NCI-H1694 treated with DMSO at 0.1 percent for 48 hours (cell line): ENCODE measurements around the gene ABCB9.
"Not testable (repeated sequence)": the region's sequence is repeated elsewhere in the genome, so short reads cannot be mapped to it uniquely, and the experiment has no call there.

Source experiments
- DNase-seq: peaks from one replicate; lab custom pipeline; 2025; lab: John Stamatoyannopoulos, UW

The ABCB9 gene

GRCh38 chr12:122963941-122964265 lies 2.4 kb downstream of the ABCB9 start:
- peak; percentile 78 for DNase-seq

DNA sequence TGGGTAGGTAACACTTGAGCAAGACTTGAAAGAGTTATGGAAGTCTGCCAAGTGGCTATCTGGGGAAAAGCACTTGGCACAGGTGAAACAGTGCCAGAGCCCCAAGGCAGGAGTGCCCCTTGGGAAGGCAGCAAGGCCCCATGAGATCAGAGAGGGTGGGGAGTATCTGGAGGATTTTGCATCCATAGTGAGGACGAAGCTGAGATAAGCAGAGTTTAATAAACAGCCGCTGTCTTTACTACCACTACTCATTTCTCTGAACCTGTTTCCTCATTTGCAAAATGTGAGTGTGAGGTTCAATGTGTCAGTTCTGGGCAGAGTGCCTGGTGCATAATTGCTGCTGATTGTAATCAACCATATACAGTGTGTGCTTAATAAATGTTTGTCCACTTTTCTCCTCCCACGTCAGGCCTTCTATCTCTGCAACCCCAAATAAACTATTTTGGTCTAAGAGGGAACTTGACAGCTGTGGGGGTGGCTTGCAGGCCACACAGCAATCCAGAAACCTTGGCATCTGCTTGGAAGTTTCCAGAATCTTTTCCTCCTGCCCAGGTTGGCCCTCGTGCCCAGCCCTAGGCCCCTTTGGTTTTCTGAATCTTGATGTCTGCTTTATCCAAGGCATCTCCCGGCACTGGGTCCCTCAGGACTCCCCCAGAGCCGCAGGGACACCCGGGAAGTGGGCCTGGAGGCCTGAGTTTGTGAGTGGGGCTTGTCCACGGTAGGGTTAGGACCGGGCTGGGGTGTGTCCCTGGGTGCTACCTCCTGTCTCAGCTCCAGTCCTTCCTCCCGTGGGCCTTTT lies 4.5 kb downstream of the ABCB9 start:
- DNase-seq = no peak

- no peak for DNase-seq
These were observed 6.1 kb downstream of the ABCB9 start for GRCh38 chr12:122960193-122960569.

- no peak for DNase-seq
These were observed 6.6 kb downstream of the ABCB9 start for GRCh38 chr12:122959566-122960192.

DNA sequence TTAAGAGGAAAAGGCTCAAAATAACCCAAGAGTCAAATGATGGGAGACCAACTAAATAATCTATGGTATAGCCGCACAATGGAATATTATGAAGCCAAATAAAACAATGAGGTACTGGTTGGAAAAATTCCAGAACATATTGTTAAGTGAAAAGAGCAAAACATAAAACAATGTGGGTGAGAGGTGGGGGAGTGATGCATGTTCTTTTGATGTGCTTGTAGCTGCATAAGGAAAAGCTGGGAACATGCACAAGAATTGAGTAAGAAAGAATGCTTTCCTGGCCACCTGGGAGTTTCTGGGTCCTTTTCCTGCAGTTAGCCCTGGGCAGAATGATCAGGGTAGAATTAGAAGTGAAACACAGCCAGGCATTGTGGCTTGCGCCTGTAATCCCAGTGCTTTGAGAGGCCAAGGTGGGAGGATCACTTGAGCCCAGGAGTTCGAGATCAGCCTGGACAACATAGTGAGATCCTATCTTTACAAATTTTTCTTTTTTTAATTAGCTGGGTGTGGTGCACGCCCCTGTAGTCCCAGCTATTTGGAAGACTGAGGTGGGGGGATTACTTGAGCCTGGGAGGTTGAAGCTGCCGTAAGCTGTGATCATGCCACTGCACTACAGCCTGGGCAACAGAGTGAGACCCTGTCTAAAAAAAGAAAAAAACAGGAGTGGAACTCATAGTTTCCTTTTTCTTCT lies 7.9 kb downstream of the ABCB9 start:
- no peak for DNase-seq

- DNase-seq = no peak
These were observed 10.2 kb downstream of the ABCB9 start for GRCh38 chr12:122956035-122956434.

DNA sequence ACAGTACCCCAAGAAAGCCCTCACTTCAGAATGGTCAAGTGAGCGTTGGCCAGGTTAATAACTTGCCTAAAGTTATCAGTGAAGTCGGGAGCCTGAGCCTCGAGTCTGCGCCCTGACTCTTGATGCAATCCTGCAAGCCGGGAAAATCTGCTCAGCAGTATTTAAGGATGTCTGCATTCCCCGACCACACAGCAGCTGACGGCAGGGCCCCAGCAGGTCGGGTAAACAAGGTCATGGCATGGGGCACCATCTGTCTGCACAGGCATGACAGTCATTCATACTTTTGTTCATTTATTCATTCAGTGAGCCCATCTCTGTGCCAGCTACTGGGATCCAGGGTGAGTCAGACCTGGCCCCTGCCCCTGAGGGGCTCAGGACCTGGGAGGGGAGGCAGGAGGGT lies 11.1 kb downstream of the ABCB9 start:
- DNase-seq = no peak

DNA sequence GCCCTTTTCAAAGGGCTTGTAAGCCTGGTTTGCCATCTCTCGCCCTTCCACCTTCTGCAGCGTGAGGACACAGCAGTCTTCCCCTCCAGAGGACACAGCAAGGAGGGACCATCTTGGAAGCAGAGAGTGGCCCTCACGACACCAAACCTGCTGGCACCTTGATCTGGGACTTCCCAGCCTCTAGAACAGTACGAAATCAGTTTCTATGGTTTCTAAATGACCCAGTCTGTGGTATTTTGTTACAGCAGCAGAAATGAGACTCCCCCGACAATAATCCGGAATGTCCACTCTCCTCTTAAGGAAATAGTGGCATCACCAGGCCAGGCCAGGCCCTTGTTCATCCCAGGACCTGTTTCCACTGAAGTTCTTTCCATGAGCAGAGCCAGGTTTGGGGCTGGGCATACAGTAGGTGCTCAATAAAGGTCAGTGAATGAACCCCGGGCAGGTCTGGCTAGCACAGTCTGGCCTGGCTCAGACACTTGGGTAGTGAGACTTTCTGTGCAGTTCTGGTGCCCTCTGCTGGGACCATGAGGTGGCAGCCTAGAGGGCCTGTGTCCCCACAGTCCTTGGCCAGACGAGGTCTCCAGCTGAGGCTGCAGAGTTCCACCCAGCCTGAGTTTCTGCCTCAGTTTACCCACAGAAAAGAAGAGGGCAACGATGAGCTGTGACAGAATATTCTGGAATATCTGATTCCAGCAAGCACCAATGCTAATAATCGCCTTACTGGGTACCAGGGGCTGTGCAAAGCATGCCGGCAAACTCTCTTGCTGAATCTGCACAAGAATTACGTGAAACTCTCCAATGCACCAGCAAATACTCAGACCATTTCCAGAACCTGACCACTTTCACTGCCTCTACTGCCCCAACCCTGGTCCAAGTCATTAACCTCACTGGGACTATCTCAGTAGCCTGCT lies 14.0 kb downstream of the ABCB9 start:
- DNase-seq = peak; percentile 40

DNA sequence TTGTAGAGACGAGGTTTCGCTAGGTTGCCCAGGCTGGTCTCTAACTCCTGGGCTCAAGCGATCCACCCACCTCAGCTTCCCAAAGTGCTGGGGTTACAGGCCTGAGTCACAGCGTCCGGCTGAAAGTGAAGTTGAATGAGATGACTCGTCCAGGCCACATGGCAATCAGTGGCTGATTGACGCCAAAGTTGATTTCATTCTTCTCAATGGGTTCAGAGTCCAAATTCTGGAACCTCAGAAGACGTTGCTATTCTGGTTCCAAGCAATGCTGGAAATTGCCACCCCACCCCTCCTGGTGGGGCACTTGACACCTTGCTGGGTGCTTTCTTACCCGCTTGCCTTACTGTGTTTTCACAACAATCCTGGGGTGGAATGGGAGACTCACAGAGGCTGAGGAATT lies 14.9 kb downstream of the ABCB9 start:
- DNase-seq = no peak

DNA sequence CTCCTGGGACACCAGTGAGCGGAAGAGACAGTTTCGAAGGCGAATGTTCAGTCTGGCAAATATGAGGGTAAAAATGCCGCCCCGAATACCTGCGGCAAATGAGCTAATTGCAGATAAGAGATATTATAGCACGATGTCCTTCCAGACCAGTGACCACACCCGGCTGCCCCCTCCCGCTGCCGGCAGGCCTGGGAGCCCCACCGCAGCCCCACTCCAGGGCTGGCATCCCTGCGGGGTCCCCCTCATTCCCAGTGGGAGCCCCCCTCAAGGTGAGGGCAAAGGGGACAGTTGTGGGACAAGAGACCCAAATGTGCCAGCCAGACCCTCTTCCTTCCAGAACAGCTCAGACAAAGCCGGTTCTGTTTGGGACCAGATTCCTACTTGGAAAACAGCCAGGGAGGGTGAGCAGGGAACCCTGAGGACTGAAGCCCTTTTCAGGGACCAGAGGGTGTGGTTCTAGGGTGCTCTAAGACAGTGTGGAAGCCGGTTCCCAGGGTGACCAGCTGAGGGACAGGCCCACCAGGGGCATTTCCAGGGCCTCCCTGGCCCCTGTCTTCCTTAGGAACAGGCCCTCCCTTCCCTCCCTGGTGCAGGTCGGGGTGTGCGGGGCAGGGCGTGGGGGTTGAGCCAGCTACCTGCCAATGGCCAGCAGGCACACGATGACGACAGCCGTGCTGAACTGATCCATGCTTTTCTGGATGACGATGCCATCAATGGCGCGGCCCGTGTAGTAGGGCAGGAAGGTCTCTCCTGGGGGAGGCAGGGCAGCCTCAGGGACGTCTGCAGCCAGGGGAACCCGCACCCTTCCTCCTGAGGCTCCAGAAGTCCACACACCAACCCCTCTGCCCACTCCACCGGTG lies 16.2 kb downstream of the ABCB9 start:
- DNase-seq = no peak

DNA sequence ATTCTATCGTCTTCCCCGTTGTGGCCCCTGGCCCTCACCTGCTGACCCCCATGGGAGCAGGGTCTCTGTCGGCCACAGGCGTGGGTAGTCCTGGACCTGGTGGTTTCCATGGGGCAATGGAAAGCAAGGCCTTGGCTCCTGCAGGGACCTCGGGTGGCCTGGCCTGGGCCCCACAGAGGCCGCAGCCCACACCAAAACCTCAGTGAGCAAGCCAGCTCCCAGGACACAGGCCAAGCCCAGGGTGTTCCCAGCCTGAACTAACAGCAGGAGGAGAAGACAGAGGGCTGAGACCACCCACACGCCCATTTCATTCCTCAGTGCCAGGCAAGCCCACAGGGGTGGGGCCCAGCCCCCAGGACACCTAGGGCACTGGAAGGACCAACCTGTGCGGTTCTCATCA lies 16.9 kb downstream of the ABCB9 start:
- no peak for DNase-seq

- no peak for DNase-seq
These were observed 17.7 kb downstream of the ABCB9 start for GRCh38 chr12:122948605-122949004.

DNA sequence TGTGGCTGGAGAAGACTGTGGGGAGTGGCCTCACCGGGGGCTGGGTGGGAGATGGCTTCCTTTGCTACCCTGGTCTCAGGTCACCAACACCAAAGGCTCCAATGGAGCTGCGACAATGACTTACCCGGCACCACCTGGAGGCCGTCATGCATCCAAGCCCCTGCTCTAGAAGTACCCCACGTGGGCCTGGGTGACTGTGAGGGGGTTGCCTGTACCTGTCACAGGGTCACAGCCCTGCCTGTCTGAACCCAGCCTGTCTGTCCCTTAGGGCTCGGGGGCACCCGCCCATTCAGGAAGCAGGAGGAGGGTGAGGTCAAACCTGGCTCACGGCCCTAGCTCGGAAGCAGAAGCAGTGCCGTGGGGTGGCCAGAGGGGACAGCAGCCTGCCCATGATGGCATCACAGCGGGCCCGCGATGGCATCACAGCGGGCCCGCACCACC lies 18.9 kb downstream of the ABCB9 start:
- DNase-seq = no peak

DNA sequence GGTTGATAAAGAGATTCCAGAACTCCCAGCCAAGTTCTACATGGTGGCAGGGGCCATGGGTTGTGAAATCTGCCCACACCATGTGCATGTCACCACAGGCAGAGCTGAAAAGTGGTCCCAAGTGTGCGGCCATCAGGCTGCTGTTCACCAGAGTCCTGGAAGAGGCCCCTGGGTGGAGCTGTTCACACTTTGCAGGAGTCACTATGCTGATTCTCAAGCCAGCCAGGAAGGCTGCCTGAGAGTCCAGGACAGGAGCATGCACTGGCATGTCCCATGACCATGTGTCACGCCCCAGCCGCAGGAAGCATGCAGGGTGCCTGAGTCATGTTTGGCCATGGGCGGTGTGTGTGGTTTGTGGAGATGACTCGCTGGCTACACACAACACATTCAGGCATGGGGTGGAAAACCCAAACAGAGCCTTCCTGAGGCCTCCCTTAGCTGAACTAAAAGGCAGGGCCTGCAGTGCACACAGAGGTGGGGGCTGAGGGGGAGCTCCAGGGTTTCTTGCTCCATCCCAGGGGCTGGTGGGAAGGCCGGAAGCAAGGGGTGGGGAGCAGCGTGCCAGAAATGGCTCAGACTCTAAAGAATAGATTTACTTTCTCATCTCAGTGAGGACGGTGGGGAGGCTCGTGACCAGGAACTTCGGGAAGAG lies 19.4 kb downstream of the ABCB9 start:
- DNase-seq = no peak

GRCh38 chr12:122944605-122945592 lies 21.4 kb downstream of the ABCB9 start:
- DNase-seq = no peak

DNA sequence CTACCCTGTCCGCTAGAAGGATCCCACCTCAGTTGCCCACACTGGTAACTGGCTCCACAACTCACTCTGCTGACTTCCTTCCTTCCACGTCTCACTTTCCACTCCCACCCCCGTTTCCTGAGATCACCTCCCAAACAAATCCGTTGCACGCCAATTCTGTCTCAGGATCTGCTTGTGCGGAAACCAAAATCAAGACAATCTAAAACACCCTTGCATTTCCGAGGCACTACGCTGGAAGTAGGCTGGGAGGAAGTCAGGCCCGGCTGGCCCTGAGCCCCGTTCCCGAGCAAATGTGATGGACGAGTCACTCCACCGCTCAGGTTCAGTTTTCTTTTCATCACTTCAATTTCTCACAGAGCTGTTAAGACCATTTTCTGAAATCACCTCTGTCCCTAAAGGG lies 23.1 kb downstream of the ABCB9 start:
- no peak for DNase-seq

DNA sequence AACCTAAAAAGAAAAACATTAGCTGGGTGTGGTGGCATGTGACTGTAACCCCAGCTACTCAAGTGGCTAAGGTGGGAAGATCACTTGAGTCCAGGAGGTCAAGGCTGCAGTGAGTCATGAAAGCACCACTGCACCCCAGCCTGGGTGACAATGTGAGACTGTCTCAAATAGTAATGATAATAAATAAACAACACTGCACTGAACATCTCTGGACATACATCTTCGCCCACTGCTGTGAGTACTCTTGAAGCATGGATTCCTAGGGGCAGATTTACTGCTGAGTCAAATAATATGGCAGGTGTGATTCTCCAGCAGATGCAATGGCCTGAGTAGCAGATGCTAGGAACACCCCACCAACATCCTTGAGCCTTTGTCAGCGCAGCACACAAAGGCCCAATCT lies 23.6 kb downstream of the ABCB9 start:
- no peak for DNase-seq

GRCh38 chr12:122941351-122941750 lies 24.9 kb downstream of the ABCB9 start:
- DNase-seq = not testable (repeated sequence)

GRCh38 chr12:122939125-122939524 lies 27.1 kb downstream of the ABCB9 start:
- DNase-seq = no peak
